GM19240 (cell line): ENCODE results near the gene TGIF1.

Source experiments
- DNase-seq: peaks from one replicate; pipeline ENCODE4 v3.0.0; 2011; ENCODE audit warnings: low spot score; ENCODE audit not compliant: insufficient read length

TGIF1 gene

GRCh38 chr18:3429121-3429520, 20.9 kb upstream of the TGIF1 start:
- DNase-seq: no peak

- no peak for DNase-seq
These were observed 15.3 kb upstream of the TGIF1 start for GRCh38 chr18:3434685-3435084.

- DNase-seq: no peak
These were observed 9.6 kb upstream of the TGIF1 start for GRCh38 chr18:3440341-3440740.

DNA sequence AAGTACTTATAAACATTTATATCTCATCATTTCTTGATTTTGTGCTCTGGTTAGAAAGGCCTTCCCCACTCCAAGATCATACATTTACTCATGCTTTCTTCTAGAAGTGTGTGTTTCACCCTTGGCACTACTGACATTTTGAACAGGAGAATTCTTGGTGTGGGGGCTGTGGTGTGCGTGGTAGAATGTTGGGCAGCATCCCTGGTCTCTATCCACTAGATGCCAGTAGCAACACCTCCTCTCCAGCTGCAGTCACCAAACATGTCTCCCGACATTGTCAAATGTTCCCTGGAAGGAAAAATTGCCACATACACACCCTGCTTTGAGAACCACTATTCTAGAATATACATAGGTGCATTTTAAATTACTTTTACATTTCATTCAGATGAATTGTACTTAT, 8.7 kb upstream of the TGIF1 start:
- no peak for DNase-seq

DNA sequence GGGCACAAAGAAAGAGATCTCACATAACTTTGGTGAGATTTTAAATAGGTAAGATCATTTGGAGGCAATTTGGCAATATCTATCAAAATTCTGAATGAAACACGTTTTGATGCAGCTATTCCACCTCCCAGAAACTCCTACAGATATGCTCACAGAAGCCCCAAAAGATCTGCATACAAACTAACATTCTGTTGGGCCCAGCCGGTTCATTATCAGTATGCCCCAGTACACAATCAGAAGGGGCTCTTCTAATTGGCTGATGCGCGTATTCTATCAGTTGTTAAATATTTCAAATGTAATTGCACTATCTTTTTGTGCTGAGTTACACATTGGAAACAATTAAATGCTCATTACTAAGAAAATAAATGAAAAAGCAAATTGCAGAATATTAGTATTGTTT, 7.1 kb upstream of the TGIF1 start:
- DNase-seq: no peak

DNA sequence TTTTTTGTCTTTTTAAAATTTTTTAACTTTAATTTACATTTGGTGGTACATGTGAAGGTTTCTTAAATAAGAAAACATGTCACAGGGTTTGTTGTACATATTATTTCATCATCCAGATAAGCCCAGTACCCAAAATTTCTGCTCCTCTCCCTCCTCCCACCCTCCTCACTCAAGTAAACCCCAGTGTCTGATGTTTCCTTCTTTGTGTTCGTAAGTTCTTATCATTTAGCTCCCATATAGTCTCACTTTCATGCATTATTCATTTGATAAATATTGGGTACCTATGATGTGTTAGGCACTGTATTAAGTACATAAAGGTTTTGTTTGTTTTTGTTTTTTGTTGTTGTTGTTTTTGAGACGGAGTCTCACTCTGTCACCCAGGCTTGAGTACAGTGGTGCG, 5.7 kb upstream of the TGIF1 start:
- no peak for DNase-seq

DNA sequence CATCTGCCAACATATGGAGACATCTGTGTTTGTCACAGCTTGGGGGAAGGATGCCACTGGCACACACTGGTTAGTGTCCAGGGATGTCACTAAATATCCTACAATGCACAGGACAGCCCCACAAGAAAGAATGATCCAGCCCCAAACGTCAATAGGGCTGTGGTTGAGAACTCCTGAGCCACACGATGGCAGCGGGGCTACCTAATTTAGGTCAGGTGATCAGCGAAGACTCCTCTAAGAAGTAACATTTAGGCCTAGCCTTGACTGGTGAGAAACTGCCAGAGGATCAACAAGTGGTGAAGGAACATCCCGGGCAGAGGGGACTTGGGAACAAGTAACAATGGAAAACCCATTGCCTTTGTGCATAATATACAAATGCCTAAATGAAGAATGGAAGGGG, 5.0 kb upstream of the TGIF1 start:
- DNase-seq: no peak

- no peak for DNase-seq
These were observed 2.7 kb upstream of the TGIF1 start for GRCh38 chr18:3447068-3447894.

DNA sequence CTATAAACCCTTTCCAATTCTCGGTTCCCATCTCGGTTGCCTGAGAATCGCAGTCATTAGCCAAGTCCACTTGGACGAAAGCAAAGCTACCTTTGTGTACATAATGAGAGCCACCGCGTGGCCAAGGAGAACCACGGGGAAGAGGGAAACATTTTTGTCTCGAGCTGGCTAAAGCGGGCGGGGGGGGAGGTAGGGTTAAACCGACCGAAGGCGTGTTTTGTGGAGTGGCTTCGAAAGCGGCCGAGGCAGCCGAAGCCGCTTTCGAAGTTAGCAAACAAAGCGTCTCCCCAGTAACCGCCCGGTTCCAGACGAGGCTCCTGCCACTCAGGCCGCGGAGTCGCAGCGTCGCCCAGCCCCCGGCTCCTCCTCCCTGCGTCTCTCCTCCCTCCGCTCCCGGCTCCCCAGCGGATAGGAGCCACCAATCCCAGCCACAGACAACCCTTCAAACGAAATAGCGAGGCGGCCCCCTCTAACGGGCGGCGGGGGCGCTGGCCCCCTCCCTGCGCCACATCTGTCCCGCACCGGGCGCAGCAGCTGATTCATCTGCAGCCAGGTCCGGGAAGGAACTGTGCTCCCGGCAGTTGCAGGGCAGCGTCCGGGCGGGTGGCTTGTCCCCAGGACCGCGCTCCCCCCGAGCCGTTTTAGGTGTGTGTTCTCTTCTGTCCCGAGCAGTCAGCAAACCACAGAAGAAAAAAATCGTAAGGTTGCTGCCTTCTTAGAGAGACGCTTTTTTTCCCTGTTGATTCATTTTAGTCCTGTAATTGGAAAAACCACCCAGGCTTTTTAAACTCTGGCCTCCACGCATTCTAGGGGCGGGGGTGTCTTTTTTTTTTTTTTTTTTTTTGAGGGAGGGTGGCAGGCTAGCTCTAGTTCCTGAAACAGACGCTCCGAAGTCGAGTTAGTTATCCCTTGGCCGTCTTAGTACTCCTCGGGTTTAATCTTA, 1.8 kb upstream of the TGIF1 start:
- DNase-seq: no peak

DNA sequence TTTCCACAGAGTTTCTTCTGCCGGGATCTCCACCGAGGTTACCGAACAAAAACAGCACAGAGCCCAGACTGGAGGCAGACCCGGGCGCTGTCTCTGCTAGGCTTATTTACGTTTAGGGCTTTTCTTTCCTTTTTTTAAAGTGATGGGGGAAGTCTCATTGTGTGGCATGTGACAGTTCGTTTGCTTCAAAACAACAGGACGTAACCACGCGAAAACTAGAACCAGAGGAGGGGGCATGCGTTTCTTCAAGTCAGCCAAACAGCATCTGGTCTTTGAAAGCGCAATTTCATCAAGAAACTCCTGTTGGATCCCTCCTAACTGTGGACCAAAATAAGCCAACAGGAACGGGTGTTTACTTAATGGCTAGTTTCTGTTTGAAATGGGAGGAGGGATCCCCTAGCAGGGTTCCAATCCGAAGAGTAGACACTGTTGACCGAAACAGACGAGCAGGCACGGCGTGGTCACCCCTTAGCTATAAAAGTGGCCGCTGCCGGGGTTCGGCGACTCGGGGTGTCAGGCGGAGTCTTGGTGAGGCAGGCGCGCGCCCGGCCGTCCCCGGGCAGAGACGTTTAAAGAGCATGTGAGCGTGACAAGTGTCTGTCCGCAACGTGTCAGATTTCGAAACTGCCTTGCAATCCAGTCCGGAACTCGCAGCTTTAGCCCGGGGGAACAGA, 997 bp upstream of the TGIF1 start:
- DNase-seq: no peak

GRCh38 chr18:3449512-3450011, 410 bp upstream of the TGIF1 start:
- no peak for DNase-seq

GRCh38 chr18:3450799-3451182, 819 bp downstream of the TGIF1 start:
- DNase-seq: no peak

GRCh38 chr18:3451183-3451988, 1.4 kb downstream of the TGIF1 start:
- DNase-seq: no peak

DNA sequence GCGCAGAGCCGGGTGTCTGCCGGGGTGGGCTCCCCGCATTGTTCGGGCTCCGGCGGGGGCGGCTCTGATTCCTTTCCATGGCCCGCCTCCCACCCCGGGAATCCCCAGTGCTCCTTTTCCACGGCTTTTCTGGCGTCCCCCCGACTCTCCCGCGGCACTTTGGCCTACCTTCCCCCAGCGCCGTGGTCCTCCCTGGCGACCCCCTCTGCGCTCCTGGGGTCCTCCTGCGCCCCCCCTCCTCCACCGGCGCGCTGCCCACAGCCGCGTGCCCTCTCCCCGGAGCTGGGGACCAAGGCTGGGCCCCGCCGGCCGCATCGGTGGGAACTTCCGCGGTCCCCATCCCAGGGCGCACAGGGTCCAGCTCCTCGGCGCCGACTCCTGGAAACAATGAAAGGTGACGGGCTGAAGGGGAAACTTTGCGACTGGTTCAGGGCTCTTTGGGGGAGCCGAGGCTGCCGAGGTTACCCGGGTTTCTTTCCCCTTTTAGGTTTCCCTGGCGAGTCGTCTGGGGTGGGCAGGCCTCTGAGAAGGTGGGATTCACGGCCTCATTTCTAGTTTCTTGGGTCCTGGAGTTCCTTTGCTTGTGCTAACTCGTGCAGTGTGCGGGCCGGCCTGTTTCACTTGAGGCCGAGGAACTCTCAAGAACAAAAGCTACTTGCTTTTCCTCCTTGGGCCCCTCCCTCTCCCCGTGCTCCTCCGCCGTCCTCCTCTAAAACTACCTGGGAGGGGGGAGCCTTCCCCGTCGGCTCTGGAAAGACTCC, 2.2 kb downstream of the TGIF1 start:
- DNase-seq: no peak

GRCh38 chr18:3452750-3453539, 3.0 kb downstream of the TGIF1 start:
- no peak for DNase-seq

- no peak for DNase-seq
These were observed 3.8 kb downstream of the TGIF1 start for GRCh38 chr18:3453540-3454364.

GRCh38 chr18:3454365-3455089, 4.6 kb downstream of the TGIF1 start:
- DNase-seq: no peak
